Uterus (tissue), 2 donors: ENCODE results near the gene TPST2.

Experiments used
- CTCF ChIP-seq, 4 experiments: fragments of 200-600 bp in 2 of 4; fragments of 450-650 bp in 2 of 4; sonication (generic) in 2 of 4; IDR thresholded peaks; one replicate each; pipeline ENCODE4 v1.5.1; 2016 to 2019; ENCODE audit warnings: antibody characterized with exemption in 4 of 4, mild to moderate bottlenecking in 2 of 4, moderate library complexity in 1 of 4
- POLR2A ChIP-seq, 2 donors: fragments of 450-650 bp; IDR thresholded peaks; one replicate each; pipeline ENCODE4 v1.6.1; 2016; ENCODE audit warnings: antibody characterized with exemption in 2 of 2, mild to moderate bottlenecking in 1 of 2, moderate library complexity in 1 of 2

GRCh38 chr22:26568207-26568706 is 21.7 kb downstream of the TPST2 start:
- TF ChIP-seq POLR2A (IDR thresholded peaks at IDR 0.05) (no peak), CTCF (IDR thresholded peaks at IDR 0.05) (no peak)
